OCI-LY7 (cell line): ENCODE results near the gene AKR7A2. TPM values are rescaled to one million over a fixed set of nuclear protein-coding genes. Genes with fewer than 3 reads are reported as not detected.

Source experiments
- BruUV-seq: library from RNA; stranded (reverse); fragments of 400-500 nt; replicated peaks from 2 replicates; lab custom pipeline; 2021; lab: Mats Ljungman, UMichigan
- CTCF ChIA-PET: fragments of 300-600 bp; sonication (Branson Sonifier 250); formaldehyde crosslinking; loops from one replicate; lab custom pipeline; 2022; ENCODE audit warnings: antibody characterized with exemption; ENCODE audit not compliant: unreplicated experiment; lab: Charles Lee
- POLR2A ChIA-PET: fragments of 300-600 bp; sonication (Branson Sonifier 250); formaldehyde crosslinking; loops from one replicate; lab custom pipeline; 2022; ENCODE audit warnings: antibody characterized with exemption; lab: Charles Lee
- DNase-seq: peaks from one replicate; pipeline ENCODE4 v3.0.0-alpha.2; 2015; ENCODE audit warnings: low spot score
- H2AFZ ChIP-seq: fragments of 200-600 bp; sonication (generic), shearing (Covaris generic); 2 replicates; pipeline ENCODE4 v1.6.1; 2014; ENCODE audit warnings: mild to moderate bottlenecking, antibody characterized with exemption, low read length, moderate library complexity
- H3K27ac ChIP-seq: fragments of 200-600 bp; sonication (generic); 2 replicates; pipeline ENCODE4 v1.5.1; 2014; ENCODE audit warnings: mixed run types, low read depth, mild to moderate bottlenecking, moderate library complexity, low read length, inconsistent platforms; ENCODE audit not compliant: poor library complexity, severe bottlenecking
- H3K36me3 ChIP-seq: fragments of 200-600 bp; sonication (generic); 2 replicates; pipeline ENCODE4 v1.6.1; 2014; ENCODE audit warnings: mild to moderate bottlenecking, antibody characterized with exemption, low read length, moderate library complexity, mixed read lengths; ENCODE audit not compliant: insufficient read depth
- H3K4me1 ChIP-seq: fragments of 200-600 bp; sonication (generic); 2 replicates; pipeline ENCODE4 v1.5.1; 2014; ENCODE audit warnings: mild to moderate bottlenecking, low read length; ENCODE audit not compliant: insufficient read depth, poor library complexity, severe bottlenecking
- H3K4me2 ChIP-seq: fragments of 200-600 bp; sonication (generic); 2 replicates; pipeline ENCODE4 v1.6.1; 2014; ENCODE audit warnings: mild to moderate bottlenecking, low read length
- H3K4me3 ChIP-seq: fragments of 200-600 bp; sonication (generic); 2 replicates; pipeline ENCODE4 v1.5.1; 2014; ENCODE audit warnings: mild to moderate bottlenecking, low read depth, low read length; ENCODE audit not compliant: poor library complexity, severe bottlenecking
- H3K79me2 ChIP-seq: fragments of 200-600 bp; sonication (generic); 2 replicates; pipeline ENCODE4 v1.6.1; 2016; ENCODE audit warnings: low read depth, mild to moderate bottlenecking, low read length, moderate library complexity, mixed read lengths; ENCODE audit not compliant: insufficient read depth
- H3K9me2 ChIP-seq: fragments of 200-600 bp; sonication (generic); 2 replicates; pipeline ENCODE4 v1.6.1; 2016; ENCODE audit warnings: mild to moderate bottlenecking, low read length, mixed read lengths; ENCODE audit not compliant: insufficient read depth
- H3K9me3 ChIP-seq: fragments of 200-600 bp; sonication (generic); 2 replicates; pipeline ENCODE4 v1.6.1; 2014; ENCODE audit warnings: mild to moderate bottlenecking, mixed run types, low read length, mixed read lengths
- H4K20me1 ChIP-seq: fragments of 200-600 bp; sonication (generic); 2 replicates; pipeline ENCODE4 v1.6.1; 2014; ENCODE audit warnings: mild to moderate bottlenecking, antibody characterized with exemption, low read length, moderate library complexity, mixed read lengths; ENCODE audit not compliant: insufficient read depth
- EZH2phosphoT487 ChIP-seq: fragments of 200-600 bp; sonication (generic); IDR thresholded peaks from 2 replicates; pipeline ENCODE4 v1.6.1; 2018; ENCODE audit warnings: low read depth, borderline replicate concordance, mild to moderate bottlenecking, mixed run types, antibody characterized with exemption, low read length, moderate library complexity, mixed read lengths
- intact Hi-C: fragments of 100-400 bp; cut with micrococcal nuclease; formaldehyde crosslinking; loops from one replicate; pipeline ENCODE4 v1.10.0; 2022; ENCODE audit not compliant: unreplicated experiment
- total RNA-seq, 2 experiments: library from RNA; depleted of rRNA in 1 of 2; stranded (reverse); fragments of >200 nt in 1 of 2; shearing (Covaris generic) in 1 of 2; gene quantifications; 2 replicates each; pipeline ENCODE4 v1.2.3, GENCODE V29; 2014 to 2022
- TF ChIP-seq, protein P1 (sequence below): fragments of 200-600 bp; sonication (generic); conservative IDR thresholded peaks from 2 replicates; pipeline ENCODE4 v1.5.1; 2014; ENCODE audit warnings: mild to moderate bottlenecking, antibody characterized with exemption, low read length, moderate library complexity, mixed read lengths

AKR7A2 gene
- total RNA-seq, 2 experiments from 2014 or later = 54.2 to 75.2 TPM

DNA sequence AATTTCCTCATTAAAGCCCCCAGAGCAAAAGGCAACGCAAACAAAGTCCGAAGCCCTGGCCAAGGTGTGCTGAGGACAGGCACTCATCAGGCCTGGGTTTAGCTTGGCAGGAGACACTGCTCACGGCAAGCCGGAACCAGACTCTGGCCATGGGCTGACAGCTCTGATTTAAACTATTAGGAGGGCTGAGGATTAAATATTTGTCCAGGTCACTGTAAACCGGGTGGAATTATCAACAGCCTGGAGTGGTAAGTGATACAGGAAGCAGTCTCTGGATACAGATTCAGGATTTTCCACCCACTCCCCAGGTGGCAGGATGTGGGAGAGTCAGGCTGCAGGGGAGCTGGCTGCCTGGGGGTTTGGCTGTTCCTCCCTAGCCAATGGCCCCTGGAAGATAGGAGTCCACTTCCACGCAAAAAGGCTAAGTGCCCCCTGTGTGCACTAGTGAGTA, 42.6 kb upstream of the AKR7A2 start:
- H3K36me3 ChIP-seq = peaks cover 33% of the 10 kb centered on the region; the same call in 1 of the 2 replicates
- H3K79me2 ChIP-seq = no peaks in the 10 kb centered on the region
- POLR2A ChIA-PET = interaction anchor here (0.6 to 1.1 kb wide), 2 partner anchors 29 to 1149 kb away, joined by 3 to 4 read pairs; no protein-coding TSS in a partner anchor
- TF ChIP-seq, protein P1, sequence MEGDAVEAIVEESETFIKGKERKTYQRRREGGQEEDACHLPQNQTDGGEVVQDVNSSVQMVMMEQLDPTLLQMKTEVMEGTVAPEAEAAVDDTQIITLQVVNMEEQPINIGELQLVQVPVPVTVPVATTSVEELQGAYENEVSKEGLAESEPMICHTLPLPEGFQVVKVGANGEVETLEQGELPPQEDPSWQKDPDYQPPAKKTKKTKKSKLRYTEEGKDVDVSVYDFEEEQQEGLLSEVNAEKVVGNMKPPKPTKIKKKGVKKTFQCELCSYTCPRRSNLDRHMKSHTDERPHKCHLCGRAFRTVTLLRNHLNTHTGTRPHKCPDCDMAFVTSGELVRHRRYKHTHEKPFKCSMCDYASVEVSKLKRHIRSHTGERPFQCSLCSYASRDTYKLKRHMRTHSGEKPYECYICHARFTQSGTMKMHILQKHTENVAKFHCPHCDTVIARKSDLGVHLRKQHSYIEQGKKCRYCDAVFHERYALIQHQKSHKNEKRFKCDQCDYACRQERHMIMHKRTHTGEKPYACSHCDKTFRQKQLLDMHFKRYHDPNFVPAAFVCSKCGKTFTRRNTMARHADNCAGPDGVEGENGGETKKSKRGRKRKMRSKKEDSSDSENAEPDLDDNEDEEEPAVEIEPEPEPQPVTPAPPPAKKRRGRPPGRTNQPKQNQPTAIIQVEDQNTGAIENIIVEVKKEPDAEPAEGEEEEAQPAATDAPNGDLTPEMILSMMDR = no peak
- TF ChIP-seq EZH2phosphoT487 = no peak
- no peaks in the 10 kb centered on the region for H4K20me1 ChIP-seq
- CTCF ChIA-PET = no interaction called here
- BruUV-seq = no TSS peak
- no peak overlapping the region for H2AFZ ChIP-seq
- H3K27ac ChIP-seq = no peak overlapping the region
- intact Hi-C loops = no loop called here
- no peak overlapping the region for H3K4me2 ChIP-seq
- H3K9me2 ChIP-seq = no peaks in the 10 kb centered on the region
- no peak overlapping the region for H3K4me3 ChIP-seq
- DNase-seq = no peak
- H3K4me1 ChIP-seq = no peaks in the 10 kb centered on the region
- H3K9me3 ChIP-seq = no peaks in the 10 kb centered on the region

DNA sequence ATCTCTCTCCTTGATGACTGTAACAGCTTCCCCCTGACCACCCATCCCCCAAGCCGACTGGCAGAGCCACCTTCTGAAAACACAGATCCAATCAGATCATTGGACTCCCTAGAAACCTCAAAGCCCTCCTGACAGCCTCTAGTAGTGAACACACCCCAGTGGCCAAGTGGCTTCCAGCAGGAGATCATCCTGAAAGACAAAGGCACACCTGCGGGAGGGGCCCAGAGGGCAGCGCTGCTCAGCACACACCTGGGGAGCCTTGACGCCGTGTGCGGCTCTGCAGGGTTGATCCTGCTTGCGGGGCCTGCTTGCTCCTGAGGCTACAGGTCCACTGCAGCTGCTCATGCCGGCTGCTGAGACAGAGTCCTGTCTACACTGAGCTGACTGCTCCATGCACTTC, 41.7 kb upstream of the AKR7A2 start:
- no peak overlapping the region for H3K4me2 ChIP-seq
- no peaks in the 10 kb centered on the region for H3K9me2 ChIP-seq
- H3K36me3 ChIP-seq = peaks cover 33% of the 10 kb centered on the region; the same call in 1 of the 2 replicates
- H2AFZ ChIP-seq = no peak overlapping the region
- no peak overlapping the region for H3K4me3 ChIP-seq
- CTCF ChIA-PET = no interaction called here
- intact Hi-C loops = no loop called here
- H3K9me3 ChIP-seq = no peaks in the 10 kb centered on the region
- no peaks in the 10 kb centered on the region for H4K20me1 ChIP-seq
- no peak overlapping the region for H3K27ac ChIP-seq
- no peak for DNase-seq
- H3K79me2 ChIP-seq = no peaks in the 10 kb centered on the region
- no peaks in the 10 kb centered on the region for H3K4me1 ChIP-seq
- POLR2A ChIA-PET = no interaction called here
- TF ChIP-seq EZH2phosphoT487 = no peak
- TF ChIP-seq, protein P1 = no peak
- BruUV-seq = no TSS peak

DNA sequence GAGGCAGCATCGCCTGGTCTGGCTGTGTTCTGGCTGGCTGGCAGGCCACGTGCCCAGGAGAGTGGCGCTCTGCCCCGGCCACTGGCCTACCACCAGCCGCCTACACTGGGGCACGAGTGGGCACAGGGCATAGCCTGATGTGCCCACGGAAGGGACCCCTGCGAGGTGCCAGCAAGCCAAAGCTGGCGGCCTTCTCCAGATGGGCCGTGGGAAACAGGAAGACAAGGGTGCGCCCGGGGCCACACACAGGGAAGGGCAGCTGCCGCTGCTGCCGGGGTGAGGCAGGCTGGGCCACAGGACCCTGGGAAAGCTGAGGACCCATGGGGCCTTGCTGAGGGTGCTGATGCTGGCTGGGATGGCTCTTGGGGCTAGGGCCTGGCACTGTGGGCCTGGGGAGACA, 40.9 kb upstream of the AKR7A2 start:
- no peak for DNase-seq
- no peaks in the 10 kb centered on the region for H3K9me3 ChIP-seq
- H3K27ac ChIP-seq = no peak overlapping the region
- POLR2A ChIA-PET = no interaction called here
- H3K4me2 ChIP-seq = no peak overlapping the region
- CTCF ChIA-PET = no interaction called here
- BruUV-seq = no TSS peak
- H3K9me2 ChIP-seq = no peaks in the 10 kb centered on the region
- H3K4me1 ChIP-seq = no peaks in the 10 kb centered on the region
- no peaks in the 10 kb centered on the region for H4K20me1 ChIP-seq
- peaks cover 33% of the 10 kb centered on the region; the same call in 1 of the 2 replicates for H3K36me3 ChIP-seq
- no peaks in the 10 kb centered on the region for H3K79me2 ChIP-seq
- intact Hi-C loops = no loop called here
- no peak overlapping the region for H3K4me3 ChIP-seq
- no peak overlapping the region for H2AFZ ChIP-seq
- TF ChIP-seq EZH2phosphoT487 = no peak
- TF ChIP-seq, protein P1 = no peak
